Endodermal cell (in vitro differentiated cells): ENCODE measurements around the gene RNU4-1. TPM values are rescaled to one million over a fixed set of nuclear protein-coding genes. Genes with fewer than 3 reads are reported as not detected.

Experiments
- DNase-seq: peaks from one replicate; pipeline ENCODE4 v3.0.0-alpha.2; 2017
- H3K27ac ChIP-seq: 2 replicates; pipeline ENCODE4 v1.5.1; 2013; ENCODE audit warnings: mild to moderate bottlenecking, low read depth, low read length, moderate library complexity
- H3K27me3 ChIP-seq: 2 replicates; pipeline ENCODE4 v1.6.1; 2013; ENCODE audit warnings: mild to moderate bottlenecking, low read length, moderate library complexity; ENCODE audit not compliant: insufficient read depth, control insufficient read depth, poor library complexity, severe bottlenecking
- H3K36me3 ChIP-seq: 2 replicates; pipeline ENCODE4 v1.7.0; 2013; ENCODE audit warnings: mild to moderate bottlenecking, low read length, moderate library complexity; ENCODE audit not compliant: control insufficient read depth, insufficient read depth
- H3K4me1 ChIP-seq: one replicate; pipeline ENCODE4 v1.7.0; 2013; ENCODE audit warnings: low read length; ENCODE audit not compliant: control insufficient read depth, insufficient read depth
- H3K4me3 ChIP-seq: 2 replicates; pipeline ENCODE4 v1.5.1; 2013; ENCODE audit warnings: mild to moderate bottlenecking, low read length, moderate library complexity
- H3K9ac ChIP-seq: 2 replicates; pipeline ENCODE4 v1.6.1; 2013; ENCODE audit warnings: mild to moderate bottlenecking, low read length, moderate library complexity; ENCODE audit not compliant: poor library complexity, severe bottlenecking; ENCODE audit errors: extremely low read depth
- H3K9me3 ChIP-seq: 2 replicates; pipeline ENCODE4 v1.6.1; 2013; ENCODE audit warnings: mild to moderate bottlenecking, low read length, moderate library complexity; ENCODE audit not compliant: control insufficient read depth
- H3K27ac Mint-ChIP-seq: 2 replicates; pipeline ENCODE4 v1.8.0; 2020; ENCODE audit warnings: mixed read lengths
- H3K27me3 Mint-ChIP-seq: 2 replicates; pipeline ENCODE4 v1.8.0; 2021; ENCODE audit warnings: mild to moderate bottlenecking, mixed read lengths; ENCODE audit not compliant: insufficient read depth
- H3K36me3 Mint-ChIP-seq: 2 replicates; pipeline ENCODE4 v1.8.0; 2020; ENCODE audit warnings: low read depth, mixed read lengths
- H3K4me1 Mint-ChIP-seq: 2 replicates; pipeline ENCODE4 v1.8.0; 2020; ENCODE audit warnings: mixed read lengths
- H3K4me3 Mint-ChIP-seq: 2 replicates; pipeline ENCODE4 v1.8.0; 2020; ENCODE audit warnings: mild to moderate bottlenecking, moderate library complexity, mixed read lengths
- H3K9me3 Mint-ChIP-seq: 2 replicates; pipeline ENCODE4 v1.8.0; 2020; ENCODE audit warnings: mild to moderate bottlenecking, mixed read lengths
- WGBS, 2 experiments: methylation state at CpG; one replicate each; pipeline versions ENCODE4 v1.1.5 to v1.1.7; 2013; ENCODE audit warnings: missing lambda C conversion rate in 2 of 2, mixed read lengths in 1 of 2; ENCODE audit not compliant: insufficient coverage in 1 of 2, insufficient read length in 1 of 2; 5-methylcytosine and 5-hydroxymethylcytosine counted together
- total RNA-seq, 2 donors: library from RNA; stranded (reverse); fragmentation: NEBNext Ultra II Directional in 1 of 2; extraction: Animal tissue kit (Norgen Biotek cat#: 25700) in 1 of 2; gene quantifications; 2 replicates in 1 of 2; 3 replicates in 1 of 2; pipeline ENCODE4 v1.2.1, GENCODE V29; 2021
- TF ChIP-seq, protein P1 (sequence below): fragments of 200-600 bp; sonication (generic); conservative IDR thresholded peaks from 2 replicates; pipeline ENCODE4 v1.5.0; 2021; ENCODE audit warnings: antibody characterized with exemption, mild to moderate bottlenecking

Gene RNU4-1
- total RNA-seq, 2 donors from 2014 or later, result 4,032 to 4,837 TPM

- Histone ChIP-seq H3K27me3 (no peaks in the 10 kb centered on the region), H3K9me3 (no peaks in the 10 kb centered on the region), H3K36me3 (peaks cover 3% of the 10 kb centered on the region), H3K9ac (peak overlapping the region; percentile 70), H3K4me1 (peaks cover 17% of the 10 kb centered on the region), H3K4me3 (peak overlapping the region; percentile 94), H3K27ac (no peak overlapping the region)
- no peak for DNase-seq
- TF ChIP-seq, protein P1, sequence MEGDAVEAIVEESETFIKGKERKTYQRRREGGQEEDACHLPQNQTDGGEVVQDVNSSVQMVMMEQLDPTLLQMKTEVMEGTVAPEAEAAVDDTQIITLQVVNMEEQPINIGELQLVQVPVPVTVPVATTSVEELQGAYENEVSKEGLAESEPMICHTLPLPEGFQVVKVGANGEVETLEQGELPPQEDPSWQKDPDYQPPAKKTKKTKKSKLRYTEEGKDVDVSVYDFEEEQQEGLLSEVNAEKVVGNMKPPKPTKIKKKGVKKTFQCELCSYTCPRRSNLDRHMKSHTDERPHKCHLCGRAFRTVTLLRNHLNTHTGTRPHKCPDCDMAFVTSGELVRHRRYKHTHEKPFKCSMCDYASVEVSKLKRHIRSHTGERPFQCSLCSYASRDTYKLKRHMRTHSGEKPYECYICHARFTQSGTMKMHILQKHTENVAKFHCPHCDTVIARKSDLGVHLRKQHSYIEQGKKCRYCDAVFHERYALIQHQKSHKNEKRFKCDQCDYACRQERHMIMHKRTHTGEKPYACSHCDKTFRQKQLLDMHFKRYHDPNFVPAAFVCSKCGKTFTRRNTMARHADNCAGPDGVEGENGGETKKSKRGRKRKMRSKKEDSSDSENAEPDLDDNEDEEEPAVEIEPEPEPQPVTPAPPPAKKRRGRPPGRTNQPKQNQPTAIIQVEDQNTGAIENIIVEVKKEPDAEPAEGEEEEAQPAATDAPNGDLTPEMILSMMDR, result no peak
- no peaks in the 10 kb centered on the region for H3K27me3 Mint-ChIP-seq
- peak overlapping the region; percentile 10 for H3K27ac Mint-ChIP-seq
- H3K4me3 Mint-ChIP-seq, result peak overlapping the region; percentile 85
- no peaks in the 10 kb centered on the region for H3K9me3 Mint-ChIP-seq
- 65 to 75% methylated on average over 5 of the region's 5 CpGs for WGBS, 2 experiments
- peaks cover 6% of the 10 kb centered on the region for H3K36me3 Mint-ChIP-seq
- H3K4me1 Mint-ChIP-seq, result peaks cover 31% of the 10 kb centered on the region
These were observed 29.3 kb downstream of the RNU4-1 start for GRCh38 chr12:120263748-120264085.

DNA sequence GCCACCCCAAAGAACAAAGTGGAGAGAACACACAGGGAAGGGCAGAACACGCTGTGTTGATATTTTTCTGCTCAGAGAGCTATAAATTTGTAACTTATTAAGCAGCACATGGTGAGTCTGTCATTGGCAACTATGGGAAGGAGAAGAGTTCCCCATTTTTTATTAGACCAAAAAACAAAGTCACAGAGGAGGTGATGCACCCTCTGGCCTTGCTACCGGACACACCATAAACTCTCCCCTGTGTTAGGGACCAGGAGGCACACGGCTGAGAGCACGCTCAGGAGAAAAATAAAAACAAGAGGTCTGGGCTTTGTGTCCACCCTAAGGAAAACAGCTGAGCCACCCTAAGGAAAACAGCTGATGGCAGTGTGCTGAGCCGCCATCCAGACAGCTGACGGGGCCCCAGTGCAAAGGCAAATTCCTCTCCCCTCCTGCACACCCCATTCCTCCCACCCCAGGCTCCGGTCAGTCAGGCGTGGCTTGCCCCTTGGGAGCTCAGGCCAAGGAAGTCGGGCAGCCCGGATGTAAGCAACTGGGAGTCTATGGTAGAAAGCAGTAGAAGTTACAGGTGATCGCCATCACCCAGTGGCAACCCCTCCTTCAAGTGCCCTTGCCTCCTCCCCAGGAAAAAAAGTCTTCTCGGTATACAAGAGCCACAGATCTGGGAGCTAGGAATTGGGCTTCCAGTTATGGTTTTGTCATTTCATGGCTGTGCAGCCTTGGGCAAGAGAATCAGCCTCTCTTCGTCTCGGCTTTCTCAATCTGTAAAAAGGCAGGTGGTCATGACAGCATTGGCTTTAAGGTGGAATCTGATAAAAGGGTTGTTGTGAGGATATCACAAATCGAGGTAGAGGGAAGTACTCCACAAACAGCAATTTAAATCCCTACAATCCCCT is 29.9 kb downstream of the RNU4-1 start:
- Histone ChIP-seq H3K4me3 (peak overlapping the region; percentile 94), H3K36me3 (peaks cover 3% of the 10 kb centered on the region), H3K27me3 (no peaks in the 10 kb centered on the region), H3K9me3 (no peaks in the 10 kb centered on the region), H3K9ac (peak overlapping the region; percentile 70), H3K27ac (no peak overlapping the region), H3K4me1 (peaks cover 17% of the 10 kb centered on the region)
- Mint-ChIP-seq H3K36me3 (peaks cover 6% of the 10 kb centered on the region), H3K4me3 (peak overlapping the region; percentile 85), H3K4me1 (peaks cover 36% of the 10 kb centered on the region), H3K27me3 (no peaks in the 10 kb centered on the region), H3K9me3 (no peaks in the 10 kb centered on the region), H3K27ac (peak overlapping the region; percentile 10)
- TF ChIP-seq, protein P1, result no peak
- WGBS, 2 experiments, result 82 to 85% methylated on average over 5 to 14 of the region's 15 CpGs
- peak; percentile 62 for DNase-seq

- Histone ChIP-seq H3K9ac (no peak overlapping the region), H3K36me3 (peaks cover 3% of the 10 kb centered on the region), H3K27ac (no peak overlapping the region), H3K4me3 (peak overlapping the region; percentile 94), H3K4me1 (peaks cover 21% of the 10 kb centered on the region), H3K9me3 (no peaks in the 10 kb centered on the region), H3K27me3 (no peaks in the 10 kb centered on the region)
- DNase-seq, result peak; percentile 43
- no peaks in the 10 kb centered on the region for H3K27me3 Mint-ChIP-seq
- no peak overlapping the region for H3K27ac Mint-ChIP-seq
- TF ChIP-seq, protein P1, result no peak
- WGBS, 2 experiments, result 91 to 94% methylated on average over 7 to 10 of the region's 10 CpGs
- H3K9me3 Mint-ChIP-seq, result no peaks in the 10 kb centered on the region
- H3K4me1 Mint-ChIP-seq, result peaks cover 43% of the 10 kb centered on the region
- peaks cover 6% of the 10 kb centered on the region for H3K36me3 Mint-ChIP-seq
- peak overlapping the region; percentile 85 for H3K4me3 Mint-ChIP-seq
These were observed 30.8 kb downstream of the RNU4-1 start for GRCh38 chr12:120261951-120262851.
